GM23338 (cell line): ENCODE results near the gene CRX.
"Not testable (repeated sequence)": the region's sequence is repeated elsewhere in the genome, so short reads cannot be mapped to it uniquely, and the experiment has no call there.

ENCODE experiments used
- CREB1 ChIP-seq: fragments of 250-450 bp; sonication (Bioruptor Pico); IDR thresholded peaks from 2 replicates; pipeline ENCODE4 v1.5.0; 2020; ENCODE audit warnings: low read depth, mild to moderate bottlenecking, moderate library complexity
- EZH2phosphoT487 ChIP-seq: fragments of 200-600 bp; sonication (generic); IDR thresholded peaks from one replicate; pipeline ENCODE4 v1.8.1; 2018; ENCODE audit warnings: antibody characterized with exemption; ENCODE audit not compliant: unreplicated experiment

DNA sequence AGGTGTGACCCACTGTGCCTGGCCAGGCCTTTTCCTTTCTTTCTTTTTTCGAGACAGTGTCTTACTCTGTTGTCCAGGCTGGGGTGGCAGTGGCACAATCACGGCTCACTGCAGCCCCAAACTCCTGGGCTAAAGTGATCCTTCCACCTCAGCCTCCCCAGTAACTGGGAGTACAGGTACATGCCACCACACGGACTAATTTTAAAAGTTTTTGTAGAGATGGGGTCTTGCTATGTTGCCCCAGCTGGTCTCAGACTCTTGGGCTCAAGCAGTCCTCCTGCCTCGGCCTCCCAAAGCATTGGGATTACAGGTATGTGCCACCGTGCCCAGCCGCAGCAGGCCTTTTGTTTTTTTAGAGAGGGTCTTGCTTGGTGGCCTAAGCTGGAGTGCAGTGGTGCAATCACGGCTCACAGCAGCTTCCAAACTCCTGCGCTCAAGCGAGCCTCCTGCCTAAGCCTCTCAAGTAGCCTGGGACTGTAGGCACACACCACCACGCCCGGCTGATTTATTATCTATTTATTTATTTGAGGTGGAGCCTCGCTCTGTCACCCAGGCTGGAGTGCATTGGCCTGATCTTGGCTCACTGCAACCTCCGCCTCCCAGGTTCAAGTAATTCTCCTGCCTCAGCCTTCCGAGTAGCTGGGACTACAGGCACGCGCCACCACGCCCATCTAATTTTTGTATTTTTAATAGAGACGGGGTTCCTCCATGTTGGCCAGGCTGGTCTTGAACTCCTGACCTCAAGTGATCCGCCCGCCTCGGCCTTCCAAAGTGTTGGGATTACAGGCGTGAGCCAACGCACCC lies 44.3 kb upstream of the CRX start:
- not testable (repeated sequence) for TF ChIP-seq CREB1 (CRISPR knock-in tag); EZH2phosphoT487
